Stimulated activated memory B cell treated with anti-CD40 and anti-IgM and Interleukin-4, amounts not matched to agents 10 μg/mL and 1 μg/mL and 100 μg/mL, for 72 hours (primary cell): ENCODE results near the gene OPN3.
A peak's percentile ranks its signal among the peaks of the same experiment; 100 is the strongest.

Experiments used
- ATAC-seq: fragments of 150-1000 bp; cut with Tn5 transposase; 2 replicates; pipeline ENCODE4 v1.10.0; 2021
- H3K27ac Mint-ChIP-seq: one replicate; pipeline ENCODE4 v1.8.0; 2022; ENCODE audit warnings: mild to moderate bottlenecking, mixed read lengths
- H3K27me3 Mint-ChIP-seq: one replicate; pipeline ENCODE4 v1.8.0; 2022; ENCODE audit warnings: mixed read lengths
- H3K36me3 Mint-ChIP-seq: one replicate; pipeline ENCODE4 v1.8.0; 2022; ENCODE audit warnings: mixed read lengths
- H3K4me1 Mint-ChIP-seq: one replicate; pipeline ENCODE4 v1.8.0; 2022; ENCODE audit warnings: mixed read lengths
- H3K4me3 Mint-ChIP-seq: one replicate; pipeline ENCODE4 v1.8.0; 2022; ENCODE audit warnings: mild to moderate bottlenecking, moderate library complexity, mixed read lengths
- H3K9me3 Mint-ChIP-seq: one replicate; pipeline ENCODE4 v1.8.0; 2022; ENCODE audit warnings: mixed read lengths

Gene OPN3

DNA sequence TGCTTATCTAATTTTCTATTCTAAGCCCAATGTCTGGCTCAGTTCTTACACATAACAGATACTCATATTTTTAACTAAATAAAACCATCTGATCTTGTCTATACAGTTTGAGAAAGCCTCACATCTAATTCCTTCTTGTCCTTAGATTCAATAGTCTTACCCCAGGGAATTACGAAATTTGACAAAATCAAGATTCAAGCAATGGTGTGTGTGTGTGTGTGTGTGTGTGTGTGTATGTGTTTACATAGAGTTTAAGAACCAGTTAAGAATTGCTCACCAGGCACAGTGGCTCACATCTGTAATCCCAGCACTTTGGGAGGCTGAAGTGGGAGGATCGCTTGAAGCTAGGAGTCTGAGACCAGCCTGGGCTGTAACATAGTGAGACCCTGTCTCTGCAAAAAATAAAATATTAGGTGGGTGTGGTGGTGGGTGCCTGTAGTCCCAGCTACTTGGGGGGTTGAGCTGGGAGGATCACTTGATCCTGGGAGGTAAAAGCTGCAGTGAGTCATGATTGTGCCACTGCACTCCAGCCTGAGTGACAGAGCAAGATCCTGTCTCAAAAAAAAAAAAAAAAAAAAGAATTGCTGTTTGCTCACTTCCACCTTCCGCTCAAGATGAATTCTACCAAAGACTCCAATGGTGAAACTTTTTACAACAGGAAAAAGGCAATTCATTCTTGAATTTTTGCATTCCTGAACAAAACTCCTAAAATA lies 18.1 kb upstream of the OPN3 start:
- Mint-ChIP-seq H3K27ac (no peak overlapping the region), H3K9me3 (peaks cover 3% of the 10 kb centered on the region), H3K4me3 (no peak overlapping the region), H3K36me3 (no peaks in the 10 kb centered on the region), H3K27me3 (peaks cover 21% of the 10 kb centered on the region), H3K4me1 (no peaks in the 10 kb centered on the region)
- ATAC-seq = no peak

DNA sequence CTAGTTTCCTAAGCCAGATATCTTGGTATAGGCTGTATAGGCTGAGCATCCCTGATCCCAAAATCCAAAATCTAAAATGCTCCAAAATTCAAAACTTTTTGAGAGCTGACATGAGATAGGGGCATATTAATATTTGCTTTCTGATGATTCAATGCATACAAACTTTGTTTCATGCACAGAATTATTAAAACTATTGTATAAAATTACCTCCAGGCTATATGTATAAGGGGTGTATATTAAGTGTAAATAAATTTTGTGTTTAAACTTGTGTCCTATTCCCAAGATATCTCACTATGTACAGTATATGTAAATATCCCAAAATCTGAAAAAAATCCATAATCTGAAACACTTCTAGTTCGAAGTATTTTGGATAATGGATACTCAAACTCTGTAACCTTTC lies 14.5 kb upstream of the OPN3 start:
- Mint-ChIP-seq H3K27me3 (peaks cover 21% of the 10 kb centered on the region), H3K4me3 (no peak overlapping the region), H3K27ac (no peak overlapping the region), H3K4me1 (no peaks in the 10 kb centered on the region), H3K36me3 (peaks cover 4% of the 10 kb centered on the region), H3K9me3 (peaks cover 3% of the 10 kb centered on the region)
- ATAC-seq = no peak

DNA sequence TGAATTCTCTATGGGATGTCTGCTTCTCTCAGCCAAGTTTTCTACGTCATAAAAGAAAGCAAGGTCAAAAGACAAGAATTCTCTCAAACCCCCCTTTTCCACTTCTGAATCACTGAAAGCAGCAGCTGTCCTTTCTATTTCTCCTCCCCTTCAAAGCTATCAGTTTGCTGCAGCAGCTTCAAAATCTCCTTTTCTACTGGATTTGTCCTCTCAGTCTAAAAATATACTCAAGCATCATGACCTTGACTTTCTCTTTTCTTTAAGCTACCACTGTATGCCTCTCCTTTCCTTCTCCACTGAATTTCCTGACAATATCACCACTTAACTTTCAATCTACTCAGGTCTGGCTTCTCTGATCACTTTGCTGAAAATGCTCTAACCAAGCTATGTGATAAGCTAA lies 13.8 kb upstream of the OPN3 start:
- no peaks in the 10 kb centered on the region for H3K4me1 Mint-ChIP-seq
- peaks cover 21% of the 10 kb centered on the region for H3K27me3 Mint-ChIP-seq
- H3K4me3 Mint-ChIP-seq = no peak overlapping the region
- H3K36me3 Mint-ChIP-seq = peaks cover 6% of the 10 kb centered on the region
- ATAC-seq = no peak
- no peak overlapping the region for H3K27ac Mint-ChIP-seq
- peaks cover 2% of the 10 kb centered on the region for H3K9me3 Mint-ChIP-seq

DNA sequence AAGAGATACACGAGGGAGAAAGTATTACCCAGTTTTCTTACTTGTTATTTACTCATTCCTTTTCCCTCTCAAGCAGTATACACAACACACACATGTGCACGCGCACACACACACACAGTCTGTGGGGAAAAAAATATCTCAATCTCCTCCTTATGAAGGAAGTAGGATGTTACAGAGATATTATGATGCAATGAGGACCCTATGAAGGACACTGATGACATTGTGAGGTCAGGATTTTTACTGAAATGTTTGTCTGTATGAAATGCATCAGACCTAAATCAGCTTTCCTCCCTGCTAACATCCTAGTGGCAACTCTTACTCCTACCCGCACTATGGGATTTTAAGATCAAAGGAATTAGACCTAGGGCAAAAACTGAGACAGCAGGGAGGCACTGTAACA lies 11.8 kb upstream of the OPN3 start, which contains the start of gene WDR64:
TSS of gene WDR64 (plus strand) at position 270 of the 400 bp plus-strand sequence. CDS start 204 bp downstream, outside the sequence.
- Mint-ChIP-seq H3K36me3 (peaks cover 6% of the 10 kb centered on the region), H3K9me3 (no peaks in the 10 kb centered on the region), H3K4me1 (no peaks in the 10 kb centered on the region), H3K4me3 (no peak within 1 kb of the TSS), H3K27ac (no peak within 1 kb of the TSS), H3K27me3 (peaks cover 11% of the 10 kb centered on the region)
- no peak for ATAC-seq

DNA sequence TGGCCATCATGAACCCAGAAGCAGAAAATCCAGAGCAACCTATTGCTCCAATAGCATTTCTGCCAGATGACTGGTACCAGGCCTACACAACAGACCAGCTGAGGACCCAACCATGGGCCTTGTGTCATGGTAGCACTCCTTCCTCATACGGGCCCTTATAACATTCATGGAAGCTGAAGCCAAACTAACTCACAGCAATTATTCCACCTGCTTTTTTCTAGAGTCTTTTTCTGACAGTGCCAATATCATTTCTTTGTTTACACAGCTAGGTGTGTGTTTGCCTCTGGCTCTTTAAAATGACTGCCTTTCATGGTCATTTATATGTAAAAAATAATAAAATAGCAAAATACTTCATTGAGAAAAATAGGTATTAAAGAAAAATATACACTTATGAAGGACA lies 8.0 kb upstream of the OPN3 start:
- H3K36me3 Mint-ChIP-seq = peaks cover 6% of the 10 kb centered on the region
- no peaks in the 10 kb centered on the region for H3K9me3 Mint-ChIP-seq
- no peak overlapping the region for H3K27ac Mint-ChIP-seq
- peaks cover 10% of the 10 kb centered on the region for H3K4me1 Mint-ChIP-seq
- no peak overlapping the region for H3K4me3 Mint-ChIP-seq
- no peaks in the 10 kb centered on the region for H3K27me3 Mint-ChIP-seq
- no peak for ATAC-seq

DNA sequence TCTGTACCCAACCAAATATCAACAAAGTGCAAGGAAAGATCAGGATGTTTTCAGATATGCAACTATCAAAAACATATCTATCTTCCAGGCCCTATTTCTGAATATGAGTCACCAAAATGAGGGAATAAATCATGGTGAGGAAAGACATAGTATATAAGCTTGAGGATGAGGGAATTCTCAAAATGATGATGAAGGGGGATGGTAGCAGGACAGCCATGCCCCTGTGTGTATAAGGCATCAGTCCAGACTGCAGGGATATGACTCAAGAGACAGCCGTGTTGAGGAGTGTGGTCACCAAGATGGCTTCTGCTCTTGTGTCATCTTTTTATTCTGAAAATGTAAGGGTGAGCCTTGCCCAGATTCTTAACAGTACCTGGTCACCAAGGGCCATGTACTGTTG lies 7.5 kb upstream of the OPN3 start:
- H3K27ac Mint-ChIP-seq = no peak overlapping the region
- no peaks in the 10 kb centered on the region for H3K27me3 Mint-ChIP-seq
- peaks cover 11% of the 10 kb centered on the region for H3K4me1 Mint-ChIP-seq
- no peak overlapping the region for H3K4me3 Mint-ChIP-seq
- no peak for ATAC-seq
- H3K36me3 Mint-ChIP-seq = peaks cover 6% of the 10 kb centered on the region
- no peaks in the 10 kb centered on the region for H3K9me3 Mint-ChIP-seq

DNA sequence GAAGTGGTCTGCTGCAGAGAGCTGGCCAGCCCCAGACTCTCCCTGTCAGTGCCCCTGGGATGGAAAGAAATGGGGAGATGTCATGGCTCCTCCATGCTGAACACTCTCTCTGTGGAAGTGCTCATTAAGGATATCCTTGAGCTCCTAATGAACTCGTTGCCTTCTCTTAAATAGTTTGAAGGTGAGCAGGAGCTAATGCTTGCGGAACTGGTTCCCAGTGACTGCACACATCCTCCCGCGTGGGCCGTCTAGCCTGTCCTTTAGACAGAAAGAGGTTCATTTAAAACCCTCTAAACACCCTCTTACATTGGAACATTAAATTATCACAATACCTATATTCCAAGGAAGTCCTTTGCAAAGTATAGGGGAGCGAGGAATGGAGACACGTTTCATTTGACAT lies 6.0 kb upstream of the OPN3 start:
- no peak overlapping the region for H3K27ac Mint-ChIP-seq
- peaks cover 12% of the 10 kb centered on the region for H3K4me1 Mint-ChIP-seq
- no peaks in the 10 kb centered on the region for H3K27me3 Mint-ChIP-seq
- H3K4me3 Mint-ChIP-seq = no peak overlapping the region
- H3K36me3 Mint-ChIP-seq = peaks cover 6% of the 10 kb centered on the region
- H3K9me3 Mint-ChIP-seq = peaks cover 8% of the 10 kb centered on the region
- no peak for ATAC-seq

DNA sequence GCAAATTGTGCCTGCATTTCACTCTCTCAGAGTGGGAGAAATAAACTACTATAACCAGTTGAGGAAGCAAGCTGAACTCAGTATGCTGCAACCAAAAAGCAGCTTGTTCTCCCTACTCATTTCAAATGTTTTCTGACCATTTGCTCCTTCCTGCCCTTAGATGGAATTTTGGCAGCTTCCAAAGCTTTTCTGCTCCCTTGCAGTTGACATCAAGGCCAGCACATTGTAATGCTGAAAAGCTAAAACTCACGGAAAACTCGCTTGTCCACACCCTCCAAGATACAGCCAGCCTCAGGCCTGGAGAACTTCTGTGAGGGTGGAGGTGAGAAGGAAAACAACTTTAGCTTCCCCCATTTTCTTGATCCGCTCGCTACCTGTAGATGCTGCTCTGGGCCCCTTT lies 5.0 kb upstream of the OPN3 start:
- no peak for ATAC-seq
- no peaks in the 10 kb centered on the region for H3K27me3 Mint-ChIP-seq
- no peak overlapping the region for H3K27ac Mint-ChIP-seq
- H3K36me3 Mint-ChIP-seq = peaks cover 6% of the 10 kb centered on the region
- peaks cover 21% of the 10 kb centered on the region for H3K4me1 Mint-ChIP-seq
- H3K9me3 Mint-ChIP-seq = peaks cover 8% of the 10 kb centered on the region
- no peak overlapping the region for H3K4me3 Mint-ChIP-seq

DNA sequence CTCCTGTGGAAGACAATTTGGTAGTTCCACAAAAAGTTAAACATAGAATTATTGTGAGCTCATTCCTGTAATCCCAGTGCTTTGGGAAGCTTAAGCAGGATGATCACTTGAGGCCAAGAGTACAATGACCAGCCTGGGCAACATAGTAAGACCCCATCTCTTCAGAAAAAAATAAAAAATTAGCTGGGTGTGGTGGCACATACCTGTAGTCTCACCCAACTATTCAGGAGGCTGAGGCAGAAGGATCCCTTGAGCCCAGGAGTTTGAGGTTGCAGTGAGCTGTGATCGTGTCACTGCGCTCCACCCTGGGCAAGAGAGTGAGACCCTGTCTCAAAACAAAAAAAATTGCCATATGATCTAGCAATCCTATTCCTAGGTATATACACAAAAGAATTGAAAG lies 4.1 kb upstream of the OPN3 start:
- Mint-ChIP-seq H3K36me3 (no peaks in the 10 kb centered on the region), H3K27me3 (no peaks in the 10 kb centered on the region), H3K4me1 (peaks cover 21% of the 10 kb centered on the region), H3K4me3 (no peak overlapping the region), H3K9me3 (peaks cover 8% of the 10 kb centered on the region), H3K27ac (no peak overlapping the region)
- no peak for ATAC-seq

DNA sequence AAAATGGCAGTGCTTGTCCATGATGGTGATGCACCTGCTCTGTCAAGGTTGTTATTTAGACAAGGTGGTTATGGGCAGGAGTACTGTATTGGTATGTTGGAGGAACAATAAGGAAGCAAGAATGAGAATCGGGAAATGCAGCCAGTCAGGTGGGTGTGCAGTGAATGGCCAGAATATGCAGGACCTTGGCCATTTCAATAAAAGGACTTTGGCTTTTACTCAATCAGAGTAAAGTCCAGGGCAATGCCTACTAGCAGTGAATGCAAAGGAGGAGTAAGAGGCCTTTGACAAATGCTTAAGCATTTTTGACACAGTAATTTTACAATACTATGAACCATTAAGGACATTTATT lies 2.4 kb upstream of the OPN3 start:
- Mint-ChIP-seq H3K27ac (no peak overlapping the region), H3K4me3 (no peak overlapping the region), H3K27me3 (no peaks in the 10 kb centered on the region), H3K9me3 (peaks cover 8% of the 10 kb centered on the region), H3K36me3 (peaks cover 14% of the 10 kb centered on the region), H3K4me1 (peaks cover 38% of the 10 kb centered on the region)
- ATAC-seq = no peak

DNA sequence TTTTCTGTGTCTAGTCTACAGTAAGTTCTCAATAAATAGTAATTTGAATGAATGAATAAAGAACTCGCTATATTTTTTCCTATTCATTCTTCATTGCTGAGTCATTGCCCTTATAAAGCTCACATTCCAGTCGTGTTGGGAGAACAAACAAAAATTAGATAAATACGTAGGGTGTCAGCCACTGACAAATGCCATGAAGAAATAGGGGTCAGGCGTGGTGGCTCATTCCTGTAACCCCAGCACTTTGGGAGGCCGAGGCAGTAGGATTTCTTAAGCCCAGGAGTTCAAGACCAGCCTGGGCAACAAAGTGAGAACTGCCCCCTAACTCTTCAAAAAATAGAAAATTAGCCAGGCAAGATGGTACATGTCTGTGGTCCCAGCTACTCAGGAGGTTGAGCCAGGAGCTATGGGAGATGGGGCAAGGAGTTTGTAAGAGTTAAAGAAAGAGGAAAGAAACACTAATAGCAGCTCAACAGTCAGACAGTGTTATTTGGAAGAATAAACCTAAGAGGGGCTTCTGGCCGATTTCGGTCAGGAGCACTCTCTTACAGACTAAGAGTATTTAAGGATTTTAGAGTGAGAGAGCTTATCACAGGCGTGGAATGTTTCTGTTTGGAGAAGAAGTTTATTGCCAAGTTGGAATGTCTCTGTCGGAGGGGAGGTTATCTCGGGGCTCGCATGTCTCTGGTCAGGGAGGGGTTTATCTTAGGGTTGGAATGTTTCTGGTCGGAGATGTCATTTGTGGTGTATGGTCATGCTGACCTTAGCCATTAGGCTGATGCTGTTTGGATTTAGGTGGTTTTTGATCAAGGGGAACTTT lies 1.8 kb upstream of the OPN3 start:
- H3K27ac Mint-ChIP-seq = no peak overlapping the region
- H3K4me1 Mint-ChIP-seq = peaks cover 43% of the 10 kb centered on the region
- no peak overlapping the region for H3K4me3 Mint-ChIP-seq
- peaks cover 8% of the 10 kb centered on the region for H3K9me3 Mint-ChIP-seq
- H3K27me3 Mint-ChIP-seq = no peaks in the 10 kb centered on the region
- peaks cover 15% of the 10 kb centered on the region for H3K36me3 Mint-ChIP-seq
- no peak for ATAC-seq

DNA sequence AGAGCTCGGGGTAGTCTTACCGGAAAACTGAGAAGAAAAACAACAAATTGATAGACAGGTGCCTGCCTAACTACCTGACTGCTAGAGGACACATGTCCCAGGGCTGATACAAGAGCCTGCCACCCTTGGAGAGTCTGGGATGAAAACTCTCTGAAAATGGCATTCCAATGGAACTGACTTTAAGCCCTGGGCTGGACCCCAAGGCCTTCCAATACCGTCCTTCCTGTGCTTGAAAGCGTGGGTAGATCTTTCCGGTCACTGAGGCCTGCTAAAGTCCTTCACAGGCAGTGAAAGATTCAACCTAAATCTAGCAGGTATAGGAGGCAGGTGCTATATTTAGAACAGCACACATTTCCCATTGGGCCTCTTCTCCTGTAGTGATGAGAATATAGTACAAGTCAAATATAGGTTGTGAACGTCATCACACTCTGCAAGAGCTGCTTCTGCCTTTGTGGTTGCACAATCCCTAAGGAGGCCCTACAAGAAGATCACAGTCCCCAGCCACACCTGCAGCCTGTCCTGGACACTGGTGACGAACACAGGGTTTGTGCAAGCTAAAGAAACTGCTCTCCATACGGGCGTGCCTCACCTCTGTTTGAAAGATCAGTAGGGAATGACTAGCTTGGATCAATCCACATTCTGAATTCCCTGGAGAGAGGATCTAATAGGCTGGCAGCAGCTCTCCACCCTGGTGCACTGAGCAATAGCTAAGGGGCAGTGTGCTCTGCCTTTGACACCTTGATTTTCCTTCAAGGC lies 876 bp upstream of the OPN3 start:
- Mint-ChIP-seq H3K4me1 (peaks cover 50% of the 10 kb centered on the region), H3K4me3 (peak overlapping the region; percentile 97), H3K9me3 (peaks cover 8% of the 10 kb centered on the region), H3K27me3 (no peaks in the 10 kb centered on the region), H3K36me3 (peaks cover 15% of the 10 kb centered on the region), H3K27ac (peak overlapping the region; percentile 93)
- ATAC-seq = no peak

DNA sequence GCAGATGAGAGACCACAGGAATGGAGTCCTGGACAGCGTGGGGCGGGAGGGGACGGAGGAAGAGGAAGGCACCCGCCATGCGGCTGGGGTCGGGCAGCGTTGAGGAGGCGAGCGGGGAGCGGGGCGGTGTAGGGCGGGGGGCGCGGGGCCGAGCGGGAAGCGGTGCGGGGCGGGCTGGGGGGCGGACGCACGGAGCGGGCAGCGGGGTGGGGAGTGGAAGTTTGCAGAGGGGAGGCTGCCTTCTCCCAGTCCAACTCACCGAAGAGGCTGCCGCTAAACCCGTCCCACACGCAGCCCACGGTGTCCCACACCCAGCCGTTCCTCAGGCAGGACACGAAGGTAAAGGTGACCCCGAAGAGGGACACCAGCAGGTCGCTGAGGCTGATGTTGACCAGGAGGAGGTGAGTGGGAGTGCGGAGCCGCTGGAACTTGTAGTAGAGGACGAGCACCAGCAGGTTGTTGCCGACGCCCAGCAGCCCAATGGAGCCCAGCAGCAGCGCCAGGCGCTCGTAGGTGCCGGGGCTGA lies 483 bp downstream of the OPN3 start:
- Mint-ChIP-seq H3K4me3 (peak overlapping the region; percentile 97), H3K27ac (peak overlapping the region; percentile 93), H3K4me1 (peaks cover 62% of the 10 kb centered on the region), H3K27me3 (no peaks in the 10 kb centered on the region), H3K36me3 (peaks cover 26% of the 10 kb centered on the region), H3K9me3 (peaks cover 8% of the 10 kb centered on the region)
- ATAC-seq = peak; percentile 47

DNA sequence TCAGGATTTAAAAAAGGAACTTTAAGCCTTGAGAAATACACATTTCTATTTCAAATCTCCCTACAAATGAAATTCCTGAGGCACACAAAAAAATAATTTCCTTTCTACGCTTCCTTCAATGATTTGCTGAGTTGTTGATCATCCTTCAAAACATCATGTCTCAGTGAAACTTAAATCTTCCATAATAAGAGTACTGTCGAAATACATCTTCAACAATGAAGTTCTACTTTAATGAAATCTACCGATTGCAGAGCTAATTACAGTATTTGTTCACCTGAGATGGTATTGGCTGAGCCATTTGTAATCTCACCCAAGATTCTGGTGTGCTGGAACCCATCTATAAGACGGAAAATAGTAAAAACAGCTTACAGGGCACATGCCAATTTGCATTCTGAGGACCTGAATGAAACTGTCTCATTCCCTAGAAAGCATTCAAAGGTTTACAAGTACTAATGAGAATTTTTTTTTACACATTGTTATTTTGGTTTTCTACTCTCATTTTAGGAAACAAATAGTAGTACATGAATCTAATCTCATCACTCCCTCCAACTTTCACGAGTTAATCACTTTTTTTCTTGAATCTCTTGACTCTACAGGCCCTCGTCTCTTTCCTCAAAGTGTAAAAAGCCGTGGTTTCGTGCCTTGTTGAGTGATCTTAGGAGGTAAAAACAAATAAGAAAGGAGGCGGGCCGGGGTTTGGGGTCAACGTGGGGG lies 1.1 kb downstream of the OPN3 start:
- Mint-ChIP-seq H3K27ac (peak overlapping the region; percentile 93), H3K4me1 (peaks cover 63% of the 10 kb centered on the region), H3K4me3 (peak overlapping the region; percentile 97)

More for the DNA sequence above, 1.1 kb downstream of the OPN3 start:
- Mint-ChIP-seq H3K36me3 (peaks cover 32% of the 10 kb centered on the region), H3K9me3 (peaks cover 8% of the 10 kb centered on the region), H3K27me3 (no peaks in the 10 kb centered on the region)
- no peak for ATAC-seq
